MM.1S (cell line): Measurements from ENCODE around the gene PLCB2.

ENCODE experiments used
- CTCF ChIP-seq: fragments of 300-600 bp; sonication (generic); IDR thresholded peaks from 2 replicates; pipeline ENCODE4 v1.5.1; 2016; ENCODE audit warnings: antibody characterized with exemption, low read length, mixed read lengths
- EZH2phosphoT487 ChIP-seq: fragments of 300-600 bp; sonication (generic); IDR thresholded peaks from 2 replicates; pipeline ENCODE4 v1.6.1; 2018; ENCODE audit warnings: antibody characterized with exemption, low read length

- TF ChIP-seq CTCF (no peak), EZH2phosphoT487 (no peak)
Measured at GRCh38 chr15:40306371-40306770, 1.4 kb downstream of the PLCB2 start.
